ENCODE measurements around the gene TAS2R39.
"Not testable (repeated sequence)": the region's sequence is repeated elsewhere in the genome, so short reads cannot be mapped to it uniquely, and the experiment has no call there.

TAS2R39 gene

DNA sequence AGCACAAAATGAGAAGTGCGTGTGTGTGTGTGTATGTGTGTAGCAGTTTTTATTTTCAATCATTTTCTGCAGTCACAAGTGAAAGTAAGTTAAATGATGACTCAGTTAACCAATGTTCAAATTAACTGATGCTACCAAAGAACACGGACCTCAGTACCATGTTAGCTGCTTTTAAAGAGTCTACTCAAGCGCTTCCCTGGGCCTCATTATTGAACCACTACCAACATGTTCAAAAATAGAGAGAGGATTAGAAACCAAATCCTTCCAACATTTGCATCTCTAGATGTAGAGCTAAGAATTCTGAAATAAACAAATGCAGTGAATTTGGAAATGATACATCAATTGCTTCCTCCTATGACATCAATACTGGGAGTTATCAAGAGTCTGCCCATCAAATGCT lies at the start of gene TAS2R39:
TAS2R39 (plus strand) TSS at position 396 of the 400 bp plus-strand sequence; CDS start at position 396, 0 bp downstream.
- no peak for DNase-seq

DNA sequence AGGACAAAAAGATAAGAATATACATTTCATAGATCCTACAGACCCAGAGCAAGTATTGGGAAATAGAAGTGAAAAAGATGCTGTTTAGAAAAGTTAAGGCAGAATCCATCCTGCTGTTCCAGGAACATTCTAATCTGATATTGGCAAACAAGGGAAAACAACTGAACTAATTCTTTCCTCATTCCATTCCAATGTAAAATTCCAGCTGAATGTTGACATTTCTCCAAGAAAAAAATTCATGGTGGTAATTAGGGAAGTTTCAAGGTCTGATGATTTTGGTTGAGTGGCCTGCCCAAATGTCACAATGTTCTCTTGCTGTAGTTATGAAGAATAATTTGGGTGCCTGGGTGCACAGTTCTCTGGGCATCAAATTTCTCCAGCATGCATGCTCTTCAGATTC lies 36.1 kb upstream of the TAS2R39 start:
- DNase-seq, result no peak

DNA sequence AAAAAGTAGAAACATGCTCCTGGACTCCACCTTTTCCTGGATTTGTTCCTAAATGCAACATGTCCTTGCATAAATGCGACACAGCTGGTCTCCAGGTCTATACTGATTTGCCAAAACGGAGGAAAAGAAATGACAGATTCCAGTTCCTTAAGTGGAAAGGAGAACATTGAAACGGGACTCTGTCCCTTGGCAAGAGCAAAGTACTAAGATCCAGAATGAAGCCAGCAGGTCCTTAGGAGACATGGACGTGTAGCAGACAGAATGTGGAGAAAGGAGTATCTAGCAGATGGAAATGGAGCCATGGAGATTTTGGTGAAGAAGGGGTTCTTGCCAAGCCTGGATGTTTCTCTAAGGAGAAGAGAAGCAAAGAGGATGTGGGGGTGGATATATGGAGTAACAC lies 35.2 kb upstream of the TAS2R39 start:
- DNase-seq, result no peak

DNA sequence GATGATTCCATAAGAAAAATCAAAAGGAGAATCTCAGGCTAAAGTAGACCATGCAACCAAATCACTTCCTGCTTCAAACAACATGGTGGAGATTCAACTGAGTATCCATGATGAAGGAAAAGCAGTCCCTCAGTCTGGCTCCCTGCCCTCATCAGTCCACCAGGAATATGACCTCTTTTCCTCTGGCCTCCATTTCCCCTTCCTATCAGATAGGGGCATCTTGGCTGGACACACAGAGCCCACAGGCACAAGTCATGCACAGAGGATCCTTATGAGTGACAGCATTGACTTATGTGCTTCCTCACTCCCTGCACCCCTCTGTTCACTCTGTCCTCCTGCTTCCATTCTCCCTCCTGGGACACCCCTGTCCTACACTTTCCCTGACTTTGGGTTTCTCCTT lies 34.6 kb upstream of the TAS2R39 start:
- no peak for DNase-seq

DNA sequence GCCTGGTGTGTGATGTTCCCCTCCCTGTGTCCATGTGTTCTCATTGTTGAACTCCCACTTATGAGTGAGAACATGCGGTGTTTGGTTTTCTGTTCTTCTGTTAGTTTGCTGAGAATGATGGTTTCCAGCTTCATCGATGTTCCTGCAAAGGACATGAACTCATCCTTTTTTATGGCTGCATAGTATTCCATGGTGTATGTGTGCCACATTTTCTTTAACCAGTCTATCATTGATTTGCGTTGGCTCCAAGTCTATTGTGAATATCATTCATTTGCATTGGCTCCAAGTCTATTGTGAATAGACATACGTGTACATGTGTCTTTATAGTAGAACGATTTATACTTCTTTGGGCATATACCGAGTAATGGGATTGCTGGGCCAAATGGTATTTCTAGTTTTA lies 32.5 kb upstream of the TAS2R39 start:
- not testable (repeated sequence) for DNase-seq

DNA sequence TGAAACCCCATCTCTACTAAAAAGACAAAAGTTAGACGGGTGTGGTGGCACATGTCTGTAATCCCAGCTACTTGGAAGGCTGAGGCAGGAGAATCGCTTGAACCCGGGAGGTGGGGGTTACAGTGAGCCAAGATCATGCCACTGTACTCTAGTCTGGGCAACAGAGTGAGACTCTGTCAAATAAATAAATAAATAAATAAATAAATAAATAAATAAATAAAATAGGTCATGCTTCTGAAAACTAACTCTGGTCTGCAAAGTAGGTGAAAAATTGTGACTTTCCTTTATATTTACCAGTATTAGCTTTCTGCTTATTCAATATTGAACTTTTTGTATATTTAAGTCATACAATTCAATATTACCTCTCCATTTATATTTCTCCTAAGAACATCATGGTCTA lies 24.6 kb upstream of the TAS2R39 start:
- not testable (repeated sequence) for DNase-seq

DNA sequence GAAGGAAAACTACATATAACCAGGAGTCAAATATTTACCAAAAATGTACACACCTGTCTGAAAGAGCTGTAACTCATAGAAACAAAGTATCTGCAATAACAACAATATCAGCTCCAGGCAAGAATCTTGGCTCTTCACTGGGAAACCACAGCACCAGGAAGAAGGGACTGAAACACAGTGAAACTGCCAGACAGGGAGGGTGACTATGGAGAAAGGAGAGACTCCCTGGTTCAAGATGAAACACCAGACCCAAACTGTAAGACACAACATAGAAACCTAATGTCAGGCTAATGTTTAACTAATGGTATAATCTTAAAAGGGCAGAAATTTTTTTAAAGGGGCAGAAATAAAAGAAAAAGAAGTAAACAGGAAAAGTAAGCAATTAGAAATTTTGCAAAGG lies 11.5 kb upstream of the TAS2R39 start:
- DNase-seq, result no peak

DNA sequence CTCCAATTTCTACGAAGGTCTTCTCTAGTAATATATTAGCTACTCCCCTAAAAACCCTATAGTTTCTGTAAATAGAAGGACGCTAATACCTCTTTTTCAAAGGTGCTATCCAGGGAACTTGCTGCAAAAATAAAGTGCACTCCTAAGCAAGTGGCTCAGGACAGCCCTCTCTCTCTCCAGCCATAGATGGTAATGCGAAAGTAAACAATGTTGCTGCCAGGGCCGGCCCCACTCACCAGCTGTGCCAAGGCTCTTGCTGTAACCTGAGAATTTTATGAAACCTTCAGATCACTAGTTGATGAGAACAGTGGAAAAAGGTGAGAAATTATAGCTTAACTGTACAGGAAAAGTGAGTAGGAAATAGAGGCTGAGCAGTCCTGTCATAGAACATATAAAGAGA lies 10.9 kb upstream of the TAS2R39 start:
- DNase-seq, result no peak

DNA sequence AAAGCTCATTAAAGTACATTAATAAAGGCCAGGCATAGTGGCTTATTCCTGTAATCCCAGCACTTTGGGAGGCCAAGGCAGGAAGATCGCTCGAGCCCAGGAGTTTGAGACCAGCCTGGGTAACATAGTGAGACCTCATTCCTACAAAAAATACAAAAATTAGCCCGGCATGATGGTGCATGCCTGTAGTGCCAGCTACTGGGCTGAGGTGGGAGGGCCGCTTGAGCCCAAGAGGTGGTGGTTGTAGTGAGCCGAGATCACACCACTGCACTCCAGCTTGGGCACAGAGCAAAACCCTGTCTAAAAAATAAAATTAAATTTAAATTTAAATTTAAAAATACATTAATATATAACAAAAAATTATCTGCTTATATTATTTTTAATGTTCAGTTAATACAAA lies 7.1 kb upstream of the TAS2R39 start:
- no peak for DNase-seq

DNA sequence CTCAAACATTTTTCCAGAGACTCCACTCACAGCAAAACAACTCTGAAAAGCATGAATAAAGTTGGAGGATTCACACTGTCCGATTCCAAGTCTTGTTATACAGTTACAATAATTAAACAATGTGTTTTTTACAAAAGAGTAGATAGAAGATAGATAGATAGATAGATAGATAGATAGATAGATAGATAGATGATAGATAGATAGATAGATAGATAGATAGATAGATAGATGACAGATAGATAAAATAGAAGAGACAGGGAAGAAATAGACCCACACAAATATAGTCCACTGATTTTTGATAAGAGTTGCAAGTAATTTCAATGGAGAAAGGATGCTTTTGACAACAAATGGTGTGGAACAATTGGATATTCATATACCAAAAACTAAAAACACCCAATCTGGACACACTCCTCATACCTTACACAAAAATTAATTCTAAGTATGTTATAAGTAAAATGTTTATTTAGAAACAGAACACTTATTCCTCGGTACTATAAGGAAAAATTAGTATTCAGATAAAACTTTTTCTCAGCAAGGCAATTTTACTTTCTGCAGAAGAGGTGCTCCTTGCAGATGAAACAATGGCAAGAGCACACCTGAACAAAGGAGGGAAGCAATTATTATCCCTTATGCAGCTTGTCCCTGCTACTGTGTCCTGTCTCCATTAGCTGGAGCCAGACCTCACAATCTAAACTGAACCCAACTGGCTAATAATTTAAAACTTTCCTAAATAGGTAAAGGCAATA lies 5.7 kb upstream of the TAS2R39 start:
- DNase-seq, result no peak

DNA sequence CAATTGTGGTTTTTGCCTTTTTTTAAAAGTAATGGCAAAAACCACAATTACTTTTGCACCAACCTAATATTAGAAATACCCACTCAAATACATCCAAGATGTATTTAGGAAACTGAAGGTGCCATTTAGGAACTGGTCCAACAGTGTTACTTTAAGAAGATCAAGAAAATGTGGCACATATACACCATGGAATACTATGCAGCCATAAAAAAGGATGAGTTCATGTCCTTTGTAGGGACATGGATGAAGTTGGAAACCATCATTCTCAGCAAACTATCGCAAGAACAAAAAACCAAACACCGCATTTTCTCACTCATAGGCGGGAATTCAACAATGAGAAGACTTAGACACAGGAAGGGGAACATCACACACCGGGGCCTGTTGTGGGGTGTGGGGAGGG lies 2.4 kb upstream of the TAS2R39 start:
- not testable (repeated sequence) for DNase-seq

DNA sequence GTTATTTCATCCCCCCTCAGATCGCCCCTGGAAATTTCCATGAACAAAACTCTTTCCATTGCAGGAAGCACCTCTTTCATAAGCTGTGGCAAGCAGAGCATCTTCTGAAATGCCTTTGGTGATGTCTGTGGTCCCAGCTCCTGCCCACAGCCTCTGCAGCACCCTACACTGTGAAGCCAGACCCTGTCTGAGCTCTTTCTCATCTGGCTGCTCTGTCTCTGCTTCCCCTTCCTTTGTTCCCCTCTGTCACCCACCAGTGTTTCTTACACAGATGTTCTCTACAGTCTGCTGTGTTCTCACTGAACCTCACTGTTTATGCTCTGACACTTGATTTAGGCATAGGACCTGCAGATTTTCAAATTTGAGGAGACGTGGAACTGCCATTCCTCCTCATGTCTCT lies 1.9 kb upstream of the TAS2R39 start:
- no peak for DNase-seq

DNA sequence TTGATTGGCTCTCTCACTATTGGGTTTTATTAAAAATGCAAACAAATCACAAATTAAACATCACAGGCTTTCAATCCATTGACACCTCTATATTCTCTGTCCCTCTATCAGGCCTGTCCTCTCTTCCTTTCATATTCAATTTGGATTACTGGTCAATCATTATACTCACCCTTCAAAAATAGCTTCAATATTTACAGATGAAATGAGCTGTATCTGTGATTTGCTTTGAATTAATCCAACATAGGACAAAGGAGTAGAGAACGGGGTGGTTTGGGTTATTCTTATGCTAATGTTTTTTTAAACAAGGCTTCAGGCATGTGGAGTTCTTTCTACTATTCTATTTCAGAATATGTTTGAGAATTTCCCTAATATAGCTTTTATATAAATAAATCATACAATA lies 2.3 kb downstream of the TAS2R39 start:
- no peak for DNase-seq

DNA sequence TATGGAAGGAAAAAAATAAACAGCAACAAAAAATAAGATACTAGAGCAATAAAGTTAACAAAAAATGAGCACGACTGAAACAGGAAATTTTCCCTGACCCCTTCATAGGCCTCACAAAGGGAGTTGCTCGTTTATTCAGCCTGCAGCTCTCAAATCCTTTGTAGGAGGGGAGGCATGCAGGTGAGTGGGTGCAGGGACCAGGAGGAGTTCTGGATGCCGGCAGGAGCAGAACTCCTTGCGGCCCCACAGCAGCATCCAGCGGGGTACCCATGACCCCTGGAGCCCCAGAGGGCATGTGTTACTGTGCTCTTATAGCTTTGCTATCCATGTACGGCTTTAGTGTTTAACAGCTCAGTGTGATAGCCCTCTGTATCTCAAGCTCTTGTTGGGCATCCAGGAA lies 5.8 kb downstream of the TAS2R39 start:
- DNase-seq, result no peak

DNA sequence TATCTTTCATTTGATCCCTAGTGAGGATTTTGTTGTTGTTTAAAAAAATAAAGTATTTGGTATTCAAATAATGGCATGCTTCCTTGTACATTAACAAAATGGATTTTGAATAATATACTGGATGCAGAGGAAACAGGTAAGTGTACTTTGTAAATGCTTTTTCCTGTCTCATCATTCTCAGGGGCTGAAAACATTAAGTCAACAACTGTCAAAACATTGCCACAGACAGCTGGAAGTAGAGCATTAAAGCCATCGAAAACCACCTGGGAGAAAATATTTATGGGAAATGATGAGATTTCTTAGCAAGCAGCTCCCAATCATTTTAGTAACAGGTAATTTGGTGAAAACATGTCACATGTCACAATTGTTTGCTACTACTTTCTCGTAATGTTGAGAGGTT lies 10.7 kb downstream of the TAS2R39 start:
- DNase-seq, result no peak

DNA sequence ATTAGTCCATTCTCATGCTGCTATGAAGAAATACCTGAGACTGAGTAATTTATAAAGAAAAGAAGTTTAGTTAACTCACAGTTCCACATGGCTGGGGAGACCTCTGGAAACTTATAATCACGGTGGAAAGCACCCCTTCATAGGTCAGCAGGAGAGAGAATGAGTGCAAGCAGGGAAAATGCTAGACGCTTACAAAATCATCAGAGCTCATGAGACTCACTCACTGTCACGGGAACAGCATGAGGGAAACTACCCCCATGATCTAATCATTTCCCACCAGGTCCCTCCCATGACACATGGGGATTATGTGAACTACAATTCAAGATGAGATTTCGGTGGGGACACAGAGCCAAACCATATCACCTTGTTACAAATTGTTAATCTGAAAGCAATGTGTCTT lies 15.8 kb downstream of the TAS2R39 start:
- no peak for DNase-seq

DNA sequence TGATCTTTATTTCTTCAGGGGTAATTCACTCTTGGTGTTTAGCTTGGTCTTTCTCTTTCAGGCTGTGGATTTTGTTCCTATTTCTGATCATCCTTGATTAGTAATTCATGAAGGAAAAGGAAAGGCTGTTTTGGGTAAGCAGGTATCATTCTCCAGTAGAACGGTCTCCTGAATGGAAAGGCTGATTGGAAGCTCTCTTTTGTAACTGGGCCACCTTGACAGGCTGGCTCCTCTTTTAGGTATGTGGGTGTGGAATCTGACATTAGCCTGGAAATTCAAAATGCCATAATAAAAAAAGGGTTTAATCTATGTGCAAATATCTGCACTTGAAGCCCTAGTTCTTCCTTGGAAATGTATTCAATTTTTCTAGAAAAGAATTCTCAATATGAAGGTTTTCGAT lies 18.9 kb downstream of the TAS2R39 start:
- no peak for DNase-seq

DNA sequence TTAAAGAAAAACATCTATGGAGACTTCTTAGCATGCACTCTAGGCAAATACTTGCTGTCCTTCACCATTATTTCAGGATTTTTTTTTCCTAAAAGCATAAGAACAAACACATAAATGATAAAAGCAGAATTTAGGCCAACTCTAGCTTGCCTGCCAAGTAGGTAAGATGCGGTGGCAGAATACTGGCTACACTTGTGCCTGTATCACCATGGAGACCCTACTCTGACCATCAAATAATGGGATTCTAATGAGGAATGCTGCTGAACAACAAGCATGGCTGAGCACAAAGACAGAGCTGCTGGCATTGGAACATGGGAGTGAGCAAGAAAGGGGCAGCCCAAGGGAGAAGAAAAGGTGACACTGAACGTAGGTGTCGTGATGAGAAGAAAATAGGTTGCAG lies 20.2 kb downstream of the TAS2R39 start:
- no peak for DNase-seq

DNA sequence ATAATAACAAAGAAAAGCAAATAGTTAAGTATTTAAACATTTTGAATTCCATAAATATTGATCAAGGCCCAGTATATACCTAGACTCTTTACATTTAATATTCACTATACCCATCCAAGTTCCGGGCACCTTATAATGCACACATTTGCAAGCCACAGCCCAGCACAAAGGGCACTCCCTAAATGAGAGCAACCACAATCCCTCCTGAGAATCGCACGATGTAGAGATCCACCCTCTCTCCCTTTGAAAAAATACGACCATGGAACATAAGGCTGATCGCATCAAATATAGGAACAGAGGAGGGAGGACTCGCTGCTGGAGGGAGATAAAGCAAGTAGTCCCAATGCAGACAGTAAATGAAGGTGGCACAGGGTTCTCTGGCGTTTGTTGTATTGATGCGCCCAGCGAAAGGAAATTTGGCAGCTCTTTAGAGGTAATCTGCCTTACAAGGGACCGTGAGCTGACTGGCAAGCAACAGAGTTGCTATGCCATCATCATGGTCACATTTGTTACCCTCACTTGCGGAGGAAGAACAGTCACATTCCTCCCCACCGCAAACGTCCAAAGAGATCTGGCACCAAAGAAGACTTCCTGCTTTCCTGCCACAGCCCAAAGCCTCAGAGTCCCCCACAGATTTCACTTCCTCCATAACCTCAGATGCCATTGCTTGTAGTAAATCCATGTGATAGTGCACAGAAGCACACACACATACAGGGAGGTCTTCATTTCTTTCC lies 22.5 kb downstream of the TAS2R39 start:
- peak; percentile 32 for DNase-seq

DNA sequence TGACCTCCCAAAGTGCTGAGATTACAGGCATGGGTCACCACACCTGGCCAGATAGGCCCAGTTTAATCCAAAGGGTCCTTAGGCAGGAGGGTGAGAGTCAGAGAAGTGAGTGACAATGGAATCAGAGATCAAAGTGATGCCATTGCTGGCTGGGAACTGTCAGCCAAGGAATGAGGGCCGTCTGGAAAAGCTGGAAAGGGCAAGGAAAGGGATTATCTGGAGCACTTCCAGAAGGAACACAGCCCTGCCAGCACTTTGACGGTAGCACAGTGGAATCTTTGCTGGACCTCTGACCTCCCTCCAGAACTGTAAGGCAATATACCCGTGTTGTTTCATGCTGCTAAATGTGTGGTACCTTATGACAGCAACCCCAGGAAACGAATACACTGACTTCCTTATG lies 27.3 kb downstream of the TAS2R39 start:
- no peak for DNase-seq

DNA sequence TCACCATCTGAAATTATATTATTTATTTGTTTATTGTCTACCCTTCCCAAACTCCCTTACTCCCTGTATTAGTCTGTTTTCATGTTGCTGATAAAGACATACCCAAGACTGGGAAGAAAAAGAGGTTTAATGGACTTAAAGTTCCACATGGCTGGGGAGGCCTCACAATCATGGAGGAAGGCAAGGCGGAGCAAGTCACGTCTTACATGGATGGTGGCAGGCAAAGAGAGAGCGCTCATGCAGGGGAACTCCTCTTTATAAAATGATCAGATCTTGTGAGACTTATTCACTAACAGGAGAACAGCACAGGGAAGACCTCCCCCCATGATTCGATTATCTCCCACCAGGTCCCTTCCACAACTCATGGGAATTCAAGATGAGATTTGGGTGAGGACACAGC lies 30.3 kb downstream of the TAS2R39 start:
- not testable (repeated sequence) for DNase-seq

DNA sequence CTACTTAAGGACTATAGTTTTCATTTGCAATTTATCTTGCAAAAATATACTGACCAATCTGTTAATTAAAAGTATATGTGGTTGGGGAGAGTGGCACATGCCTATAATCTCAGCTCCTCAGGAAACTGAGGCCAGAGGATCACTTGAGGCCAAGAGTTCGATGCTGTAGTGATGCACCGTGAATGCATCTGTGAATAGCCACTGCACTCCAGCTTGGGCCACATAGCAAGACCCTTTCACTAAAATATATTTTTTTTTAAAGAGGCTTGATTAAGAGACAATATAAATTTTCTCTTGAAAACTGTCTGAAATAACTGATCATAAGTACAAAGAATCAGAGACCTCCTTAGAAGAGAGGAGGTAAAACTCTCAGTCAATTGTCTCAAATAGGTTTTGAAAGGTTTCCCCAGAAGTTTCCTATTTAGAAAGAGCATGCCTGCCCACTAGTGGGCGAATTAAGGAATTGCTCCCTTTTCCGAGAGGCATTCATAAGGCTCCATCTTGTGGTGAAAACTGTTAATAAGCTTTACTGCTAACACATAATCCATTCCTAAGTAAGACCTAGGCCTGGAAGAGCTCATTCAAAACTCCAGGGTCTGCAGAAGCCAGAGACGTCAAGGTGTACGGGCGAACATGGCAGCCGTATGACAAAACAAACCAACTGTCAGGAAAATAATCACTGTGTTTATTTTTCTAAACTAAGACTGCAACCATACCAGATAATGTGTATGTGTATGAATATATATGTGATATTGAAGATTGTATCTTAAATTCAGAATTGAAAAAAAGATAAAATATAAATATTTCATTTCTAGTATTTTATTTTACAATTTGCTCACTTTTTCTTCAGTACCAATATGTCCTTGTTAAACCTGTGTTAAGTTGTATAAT lies 31.8 kb downstream of the TAS2R39 start:
- DNase-seq, result peak; percentile 86

DNA sequence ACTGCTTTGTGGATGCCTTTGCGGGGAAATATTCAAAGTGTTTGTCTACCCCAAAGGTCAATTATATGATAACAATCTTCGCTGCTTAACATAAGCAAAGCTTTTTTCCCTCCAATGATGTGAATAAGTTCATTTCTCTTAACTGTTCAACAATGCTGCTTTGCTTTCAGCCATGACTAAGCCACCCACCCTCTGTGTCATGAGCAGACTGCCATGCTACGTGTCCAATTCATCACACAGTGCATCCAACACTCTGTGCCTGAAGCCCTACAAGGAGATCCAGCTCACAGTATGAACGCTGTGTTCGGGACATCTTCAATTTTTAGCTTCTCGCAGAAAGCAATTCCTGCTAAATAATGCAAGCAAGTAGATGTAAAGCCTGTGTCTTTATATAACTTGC lies 32.9 kb downstream of the TAS2R39 start:
- no peak for DNase-seq

DNA sequence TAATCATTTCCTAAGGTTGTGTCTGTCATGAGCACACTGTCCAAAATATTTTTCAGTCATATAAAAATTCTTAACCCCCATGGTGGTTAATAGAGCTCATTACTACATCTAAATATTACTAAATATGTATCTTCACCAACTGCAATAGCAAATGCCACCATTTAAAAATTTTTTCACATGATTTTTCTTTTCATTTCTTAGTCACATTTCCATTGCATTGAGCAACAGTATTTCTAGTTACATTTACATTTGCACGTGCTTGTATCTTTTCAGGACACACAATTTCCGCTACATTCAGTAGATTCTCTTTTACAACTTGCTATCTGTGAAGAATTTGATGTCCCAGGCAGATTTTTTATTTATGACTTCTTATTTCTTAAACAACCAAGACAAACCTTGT lies 33.5 kb downstream of the TAS2R39 start:
- no peak for DNase-seq
